Stimulated activated CD4-positive, alpha-beta T cell treated with anti-CD3 and anti-CD28 coated beads, TNF-alpha, amount 100 ng/mL, for 4 hours (primary cell): ENCODE data around the gene HLA-A.
A peak's percentile ranks its signal among the peaks of the same experiment; 100 is the strongest.
"Not testable (repeated sequence)": the region's sequence is repeated elsewhere in the genome, so short reads cannot be mapped to it uniquely, and the experiment has no call there.

Source experiments
- DNase-seq, 3 experiments: peaks; one replicate each; pipeline ENCODE4 v3.0.0-alpha.2; 2020; ENCODE audit warnings: low read depth in 3 of 3

HLA-A gene

DNA sequence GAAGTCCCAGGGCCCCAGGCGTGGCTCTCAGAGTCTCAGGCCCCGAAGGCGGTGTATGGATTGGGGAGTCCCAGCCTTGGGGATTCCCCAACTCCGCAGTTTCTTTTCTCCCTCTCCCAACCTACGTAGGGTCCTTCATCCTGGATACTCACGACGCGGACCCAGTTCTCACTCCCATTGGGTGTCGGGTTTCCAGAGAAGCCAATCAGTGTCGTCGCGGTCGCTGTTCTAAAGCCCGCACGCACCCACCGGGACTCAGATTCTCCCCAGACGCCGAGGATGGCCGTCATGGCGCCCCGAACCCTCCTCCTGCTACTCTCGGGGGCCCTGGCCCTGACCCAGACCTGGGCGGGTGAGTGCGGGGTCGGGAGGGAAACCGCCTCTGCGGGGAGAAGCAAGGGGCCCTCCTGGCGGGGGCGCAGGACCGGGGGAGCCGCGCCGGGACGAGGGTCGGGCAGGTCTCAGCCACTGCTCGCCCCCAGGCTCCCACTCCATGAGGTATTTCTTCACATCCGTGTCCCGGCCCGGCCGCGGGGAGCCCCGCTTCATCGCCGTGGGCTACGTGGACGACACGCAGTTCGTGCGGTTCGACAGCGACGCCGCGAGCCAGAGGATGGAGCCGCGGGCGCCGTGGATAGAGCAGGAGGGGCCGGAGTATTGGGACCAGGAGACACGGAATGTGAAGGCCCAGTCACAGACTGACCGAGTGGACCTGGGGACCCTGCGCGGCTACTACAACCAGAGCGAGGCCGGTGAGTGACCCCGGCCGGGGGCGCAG lies at the start of gene HLA-A:
HLA-A (plus strand) TSS at position 258 of the 778 bp plus-strand sequence; CDS start at position 280, 22 bp downstream.
- peak; percentile 83 to 90 (median 84) for DNase-seq

DNA sequence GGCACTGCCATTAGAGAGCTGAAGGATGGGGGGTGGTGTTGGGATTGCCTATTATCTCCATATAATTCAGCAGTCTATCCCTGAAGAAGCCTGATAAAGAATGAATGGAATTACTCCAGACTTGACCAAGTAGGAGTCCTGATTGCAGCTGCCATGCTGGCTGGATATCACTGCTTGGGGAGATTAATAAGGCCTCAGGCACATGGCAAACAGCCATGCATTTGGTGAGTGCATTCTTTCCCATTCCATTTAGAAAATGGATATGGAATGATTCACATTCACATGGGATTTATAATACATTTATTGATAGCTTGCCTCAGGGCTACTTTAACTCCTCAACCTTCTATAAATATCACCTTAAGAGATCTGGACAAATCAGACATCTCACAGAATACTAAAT lies 49.6 kb upstream of the HLA-A start:
- DNase-seq = no peak

DNA sequence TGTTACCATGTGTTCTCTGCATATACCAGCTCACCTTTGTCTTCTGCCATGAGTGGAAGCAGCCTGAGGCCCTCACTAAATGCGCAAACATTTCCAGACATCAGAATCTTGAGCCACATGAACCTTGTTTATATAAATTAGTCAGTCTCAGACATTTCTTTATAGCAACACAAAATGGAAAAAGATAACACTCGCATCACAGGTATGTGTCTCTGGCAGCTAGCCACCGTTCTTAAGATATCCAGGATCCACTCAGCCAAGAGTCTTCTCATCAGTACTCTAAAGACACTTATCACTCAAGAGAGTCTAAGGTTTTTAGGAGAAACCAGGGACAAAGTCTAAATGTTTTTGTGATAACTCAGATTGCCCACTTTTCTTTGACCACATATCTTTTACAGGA lies 43.1 kb upstream of the HLA-A start:
- no peak for DNase-seq

DNA sequence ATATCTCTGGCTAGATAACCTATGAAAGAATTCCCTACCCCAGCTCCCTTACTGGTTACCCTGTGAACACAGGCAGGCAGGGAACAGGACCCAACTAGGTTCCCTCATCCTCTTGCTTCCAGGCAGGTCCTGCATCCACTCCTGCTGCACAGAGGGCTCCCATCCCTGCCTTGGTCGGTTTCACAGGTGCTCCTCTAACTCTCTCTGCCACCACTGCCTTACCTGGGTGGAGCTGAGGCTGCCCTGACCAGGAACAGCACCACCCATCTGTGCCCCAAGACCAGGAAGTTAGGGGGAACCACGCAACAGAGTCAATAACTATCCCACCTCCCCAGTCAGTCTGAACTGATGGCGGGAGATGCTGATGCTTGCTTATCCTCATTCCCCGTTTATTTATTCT lies 37.0 kb upstream of the HLA-A start:
- DNase-seq = no peak

DNA sequence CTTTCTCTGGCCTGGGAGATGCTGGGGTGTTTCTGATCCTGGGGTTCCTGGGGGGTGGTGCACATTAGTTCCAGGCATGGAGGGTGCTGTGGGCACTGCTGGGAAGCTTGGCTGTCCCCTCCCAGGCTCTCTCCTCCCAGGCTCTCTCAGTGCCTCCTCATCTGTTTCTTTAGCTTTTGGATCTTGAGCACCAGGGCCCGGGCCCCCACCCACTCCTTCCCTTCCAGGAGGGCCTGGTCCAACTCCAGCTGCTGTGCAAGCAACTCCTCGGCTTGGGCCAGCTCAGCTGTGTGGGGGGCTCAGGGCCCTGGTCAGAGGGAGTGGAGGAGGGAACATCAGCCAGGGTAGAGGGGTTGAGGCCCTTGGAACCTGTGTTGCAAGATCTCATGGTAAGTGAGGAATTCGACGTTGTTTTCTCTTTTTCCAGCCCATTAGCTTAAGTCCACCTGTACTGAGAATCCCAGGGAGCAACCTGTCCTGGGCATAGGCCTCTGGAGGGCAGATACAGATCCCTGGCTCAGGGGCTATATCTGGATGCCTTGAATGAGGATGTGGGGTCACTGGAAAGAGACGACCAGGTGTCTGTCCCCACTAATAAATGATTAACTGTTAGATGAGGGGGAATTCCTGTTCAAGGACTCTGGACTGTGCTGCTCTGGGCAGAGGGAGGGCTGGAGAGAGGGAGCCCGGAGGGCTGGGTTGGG lies 34.5 kb upstream of the HLA-A start:
- DNase-seq = no peak

DNA sequence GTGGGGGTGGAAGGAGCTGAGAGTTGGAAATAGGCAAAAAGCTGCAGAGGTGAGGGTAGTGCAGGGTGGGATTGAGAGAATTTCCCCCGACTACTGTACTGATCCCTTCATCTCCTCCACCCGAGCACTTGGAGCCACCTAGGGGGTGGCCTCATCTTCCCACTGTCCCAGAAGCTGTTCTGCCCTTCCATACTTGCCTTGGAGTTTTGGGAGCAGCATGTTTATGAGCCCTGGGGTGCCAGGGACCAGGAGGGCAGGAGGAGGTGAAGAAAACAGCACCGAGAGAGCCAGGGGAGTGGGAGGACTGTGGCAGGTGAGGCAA lies 34.0 kb upstream of the HLA-A start:
- DNase-seq = no peak

DNA sequence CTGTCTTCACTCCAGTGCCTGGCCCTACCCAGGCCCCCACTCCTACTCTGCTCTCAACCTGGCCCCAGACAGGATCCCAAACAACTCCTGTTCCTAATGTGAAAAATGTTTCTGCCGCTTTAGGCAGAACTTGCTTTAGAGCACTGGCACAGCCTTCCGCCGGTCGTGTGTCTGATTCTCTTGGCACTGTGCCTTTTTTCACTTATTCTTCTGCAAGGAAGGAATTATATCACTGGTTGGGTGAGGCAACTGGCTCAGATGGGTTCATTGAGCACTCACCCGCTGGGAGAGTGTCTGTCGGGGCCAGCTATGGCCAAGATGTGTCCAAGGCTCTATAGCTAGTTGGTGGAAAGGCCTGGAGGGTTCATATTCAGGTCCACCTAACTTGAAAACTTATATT lies 33.6 kb upstream of the HLA-A start:
- no peak for DNase-seq

DNA sequence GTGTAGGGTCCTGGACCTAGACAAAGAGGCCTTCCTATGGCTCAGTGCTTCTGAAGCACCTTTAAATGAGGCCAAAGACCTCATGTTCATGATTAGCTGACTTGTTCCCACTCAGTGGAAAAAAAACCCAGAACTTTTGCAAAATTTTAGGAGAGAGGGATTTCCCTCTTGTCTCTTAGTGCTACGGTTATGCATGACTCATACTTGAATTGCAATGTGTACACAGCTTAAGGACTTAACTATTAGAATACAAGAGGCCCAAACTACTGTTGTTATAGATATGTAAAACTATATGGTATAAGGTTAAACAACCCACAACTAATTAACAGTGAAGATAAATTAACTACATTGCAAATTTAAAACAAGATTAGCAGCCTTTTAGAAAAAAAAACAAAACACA lies 32.3 kb upstream of the HLA-A start:
- no peak for DNase-seq

DNA sequence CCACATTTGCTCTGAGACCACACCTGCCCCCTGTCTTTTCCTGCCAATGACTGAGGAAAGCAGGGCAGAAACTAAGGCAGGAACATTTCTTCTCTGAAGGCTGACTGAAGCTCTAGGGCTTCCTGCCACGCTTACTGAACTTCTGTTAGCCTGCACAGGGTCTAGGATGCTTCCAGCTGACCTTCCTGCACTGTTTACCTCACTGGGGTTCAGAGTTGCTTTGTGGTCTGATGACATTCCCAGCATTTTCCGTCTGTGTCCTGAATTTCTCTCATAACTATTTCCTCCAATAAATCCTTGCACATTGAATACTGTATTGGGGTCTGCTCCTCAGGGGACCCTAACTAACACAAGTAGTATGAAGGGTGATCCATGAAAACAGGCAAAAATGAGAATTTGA lies 29.5 kb upstream of the HLA-A start:
- DNase-seq = no peak

- DNase-seq = no peak
These were observed 25.6 kb upstream of the HLA-A start for GRCh38 chr6:29916741-29917140.

GRCh38 chr6:29917857-29918256 lies 24.5 kb upstream of the HLA-A start:
- DNase-seq = no peak

- DNase-seq = no peak
These were observed 22.6 kb upstream of the HLA-A start for GRCh38 chr6:29919506-29920445.

DNA sequence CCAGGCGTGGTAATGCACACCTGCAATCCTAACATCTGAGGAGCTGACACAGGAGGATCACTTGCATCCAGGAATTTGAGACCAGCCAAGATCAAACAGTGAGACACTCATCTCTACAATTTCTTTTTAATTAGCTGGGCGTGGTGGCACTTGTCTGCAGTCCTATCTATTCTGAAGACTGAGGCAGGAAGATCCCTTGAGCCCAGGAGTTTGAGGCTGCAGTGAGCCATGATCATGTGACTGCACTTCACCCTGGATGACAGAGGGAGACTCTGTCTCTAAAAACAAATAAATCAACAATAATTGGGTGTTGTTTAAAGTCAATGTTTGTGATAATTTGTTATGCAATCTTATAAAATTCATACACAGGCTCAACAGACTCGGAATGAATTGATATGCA lies 18.0 kb upstream of the HLA-A start:
- DNase-seq = no peak

DNA sequence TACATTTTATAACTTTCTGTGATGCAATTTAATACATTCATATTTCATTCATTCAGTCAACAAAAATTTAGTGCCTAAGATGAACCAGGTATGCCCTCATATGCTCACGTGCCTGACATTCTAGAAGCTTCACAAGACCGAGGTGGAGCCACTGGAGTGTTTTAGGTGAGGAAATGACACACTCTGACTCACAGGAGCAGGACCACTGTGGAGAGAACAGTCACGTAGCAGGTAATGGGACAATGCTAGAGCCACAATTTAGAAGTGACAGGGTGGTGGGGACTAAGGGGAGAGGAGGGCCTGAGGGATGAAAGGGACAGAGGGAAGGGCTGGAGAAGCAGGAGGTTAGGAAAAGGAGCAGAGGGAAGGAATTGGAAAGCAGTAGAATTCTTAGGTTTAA lies 17.6 kb upstream of the HLA-A start:
- no peak for DNase-seq

DNA sequence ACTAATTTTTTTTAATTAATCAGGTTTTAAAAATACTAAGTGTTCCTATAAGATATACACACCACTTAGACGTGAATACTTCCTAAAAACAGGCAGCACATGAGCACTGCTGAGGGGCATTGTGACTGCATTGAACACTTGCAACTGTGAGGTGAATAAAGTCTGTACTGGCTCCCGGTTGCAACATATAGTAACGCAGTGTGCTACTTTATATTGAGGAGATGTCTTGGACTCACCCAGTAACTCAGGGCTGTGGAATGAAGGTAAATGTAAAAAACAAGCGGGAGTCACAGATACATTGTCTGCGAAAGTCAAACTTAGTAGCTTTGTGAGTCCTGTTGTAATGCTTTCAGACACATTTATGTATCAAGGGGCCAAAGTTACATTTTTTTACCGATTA lies 17.0 kb upstream of the HLA-A start:
- no peak for DNase-seq

DNA sequence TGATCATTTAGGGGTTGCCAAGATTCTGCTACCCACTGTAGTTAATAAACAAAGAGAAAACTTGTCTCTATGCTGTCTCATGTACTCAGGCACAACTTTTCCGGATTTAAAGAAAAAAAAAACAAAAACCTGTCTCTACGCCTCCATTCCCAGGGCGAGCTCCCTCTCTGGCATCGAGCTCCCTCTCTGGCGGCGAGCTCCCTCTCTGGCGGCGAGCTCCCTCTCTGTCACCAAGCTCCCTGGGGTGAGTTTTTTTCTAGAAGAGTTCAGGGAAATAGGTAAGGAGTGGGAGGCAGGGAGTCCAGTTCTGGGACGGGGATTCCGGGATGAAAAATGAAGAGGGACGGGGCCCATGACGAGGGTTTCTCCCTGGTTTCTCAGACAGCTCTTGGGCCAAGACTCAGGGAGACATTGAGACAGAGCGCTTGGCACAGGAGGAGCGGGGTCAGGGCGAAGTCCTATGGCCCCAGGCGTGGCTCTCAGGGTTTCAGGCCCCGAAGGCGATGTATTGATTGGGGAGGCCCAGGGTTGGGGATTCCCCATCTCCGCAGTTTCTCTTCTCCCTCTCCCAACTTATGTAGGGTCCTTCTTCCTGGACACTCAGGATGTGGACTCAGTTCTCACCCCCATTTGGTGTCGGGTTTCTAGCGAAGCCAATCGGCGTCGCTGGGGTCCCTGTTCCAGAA lies 16.5 kb upstream of the HLA-A start:
- DNase-seq = no peak

GRCh38 chr6:29926413-29927274 lies 15.7 kb upstream of the HLA-A start:
- peak; percentile 71 to 81 (median 77) for DNase-seq

- no peak for DNase-seq
These were observed 15.1 kb upstream of the HLA-A start for GRCh38 chr6:29927275-29927569.

DNA sequence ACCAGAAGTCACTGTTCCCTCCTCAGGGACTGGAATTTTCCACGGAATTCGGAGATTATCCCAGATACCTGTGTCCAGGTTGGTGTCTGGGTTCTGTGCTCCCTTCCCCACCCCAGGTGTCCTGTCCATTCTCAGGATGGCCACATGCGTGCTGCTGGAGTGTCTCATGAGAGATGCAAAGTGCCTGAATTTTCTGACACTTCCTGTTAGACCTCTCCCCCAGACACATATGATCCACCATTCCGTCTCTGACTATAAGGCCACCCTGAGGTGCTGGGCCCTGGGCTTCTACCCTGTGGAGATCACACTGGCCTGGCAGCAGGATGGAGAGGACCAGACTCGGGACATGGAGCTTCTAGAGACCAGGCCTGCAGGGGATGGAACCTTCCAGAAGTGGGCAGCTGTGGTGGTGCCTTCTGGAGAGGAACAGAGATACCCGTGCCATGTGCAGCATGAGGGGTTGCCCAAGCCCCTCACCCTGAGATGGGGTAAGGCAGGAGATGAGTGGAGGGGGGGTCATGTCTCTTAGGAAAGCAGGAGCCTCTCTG lies 14.4 kb upstream of the HLA-A start:
- no peak for DNase-seq

- DNase-seq = not testable (repeated sequence)
These were observed 12.3 kb upstream of the HLA-A start for GRCh38 chr6:29930047-29930446.

- no peak for DNase-seq
These were observed 8.4 kb upstream of the HLA-A start for GRCh38 chr6:29933955-29934354.
